NB4 (cell line): ENCODE results near the gene CARD9.

Experiments
- MYC ChIP-seq: IDR thresholded peaks from 2 replicates; pipeline ENCODE4 v1.6.1; 2011; ENCODE audit warnings: low read depth, low read length
- POLR2A ChIP-seq: IDR thresholded peaks from 2 replicates; pipeline ENCODE4 v1.6.1; 2011; ENCODE audit warnings: mild to moderate bottlenecking; ENCODE audit not compliant: insufficient read length; ENCODE audit errors: extremely low read depth
- TF ChIP-seq, protein P1 (sequence below): IDR thresholded peaks from one replicate; pipeline ENCODE4 v1.5.1; 2012; ENCODE audit warnings: low read depth, low read length

DNA sequence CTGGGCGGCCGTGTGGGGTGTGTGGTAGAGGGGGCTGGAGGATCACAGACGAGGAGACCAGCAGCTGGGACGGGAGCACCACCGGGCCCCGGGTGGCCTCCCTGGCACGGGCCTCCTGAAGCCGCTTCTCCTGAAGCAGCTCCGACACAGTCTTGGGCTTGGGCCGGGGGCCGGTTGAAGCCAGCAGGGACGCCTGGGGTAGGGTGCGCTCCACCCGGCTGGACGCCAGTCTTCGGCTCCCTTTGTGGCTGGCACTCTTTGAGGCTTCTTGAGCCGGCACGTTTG is 5.5 kb upstream of the CARD9 start:
- TF ChIP-seq POLR2A (no peak), MYC (no peak)
- TF ChIP-seq, protein P1, sequence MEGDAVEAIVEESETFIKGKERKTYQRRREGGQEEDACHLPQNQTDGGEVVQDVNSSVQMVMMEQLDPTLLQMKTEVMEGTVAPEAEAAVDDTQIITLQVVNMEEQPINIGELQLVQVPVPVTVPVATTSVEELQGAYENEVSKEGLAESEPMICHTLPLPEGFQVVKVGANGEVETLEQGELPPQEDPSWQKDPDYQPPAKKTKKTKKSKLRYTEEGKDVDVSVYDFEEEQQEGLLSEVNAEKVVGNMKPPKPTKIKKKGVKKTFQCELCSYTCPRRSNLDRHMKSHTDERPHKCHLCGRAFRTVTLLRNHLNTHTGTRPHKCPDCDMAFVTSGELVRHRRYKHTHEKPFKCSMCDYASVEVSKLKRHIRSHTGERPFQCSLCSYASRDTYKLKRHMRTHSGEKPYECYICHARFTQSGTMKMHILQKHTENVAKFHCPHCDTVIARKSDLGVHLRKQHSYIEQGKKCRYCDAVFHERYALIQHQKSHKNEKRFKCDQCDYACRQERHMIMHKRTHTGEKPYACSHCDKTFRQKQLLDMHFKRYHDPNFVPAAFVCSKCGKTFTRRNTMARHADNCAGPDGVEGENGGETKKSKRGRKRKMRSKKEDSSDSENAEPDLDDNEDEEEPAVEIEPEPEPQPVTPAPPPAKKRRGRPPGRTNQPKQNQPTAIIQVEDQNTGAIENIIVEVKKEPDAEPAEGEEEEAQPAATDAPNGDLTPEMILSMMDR: no peak
